Measurements from ENCODE around the gene CAPN1.

GRCh38 chr11:65186701-65187100, 5.0 kb downstream of the CAPN1 start:
- TF ChIP-seq FUBP1 (CRISPR knock-in tag; IDR thresholded peaks at IDR 0.05; ENCODE audit: borderline replicate concordance) = no peak
- no peak for TF ChIP-seq HNRNPH1 (optimal IDR thresholded peaks at IDR 0.05; ENCODE audit: low read depth, low read length)
- no peak for TF ChIP-seq MAZ (IDR thresholded peaks at IDR 0.05; ENCODE audit: borderline replicate concordance, low read depth, low read length)
- no peak for TF ChIP-seq MAZ (CRISPR knock-in tag; IDR thresholded peaks at IDR 0.05; ENCODE audit: low read depth)
- no peak for TF ChIP-seq SALL1 (CRISPR knock-in tag; IDR thresholded peaks at IDR 0.05)
- no peak for TF ChIP-seq PHF8 (CRISPR knock-in tag; IDR thresholded peaks at IDR 0.05)
